ENCODE results near the gene PKLR. TPM values are rescaled to one million over a fixed set of nuclear protein-coding genes. Genes with fewer than 3 reads are reported as not detected.

PKLR gene
- total RNA-seq, 1 experiment from 2014 or later, result 0.17 TPM

- Histone ChIP-seq H3K4me2 (ENCODE audit: low read length) (no peak overlapping the region), H3K27ac (ENCODE audit: low read depth, low read length) (no peak overlapping the region), H3K9ac (ENCODE audit: low read length) (no peak overlapping the region), H3K79me2 (ENCODE audit: insufficient read depth, low read length) (no peaks in the 10 kb centered on the region), H3K27me3 (ENCODE audit: insufficient read depth, low read length) (no peaks in the 10 kb centered on the region), H3K9me3 (ENCODE audit: control insufficient read depth in 1 of 2, insufficient read depth in 1 of 2, low read depth in 1 of 2, low read length in 2 of 2) (no peaks in the 10 kb centered on the region), H4K20me1 (ENCODE audit: insufficient read depth) (no peaks in the 10 kb centered on the region), H2AFZ (ENCODE audit: low read depth, low read length, poor library complexity, severe bottlenecking) (no peak overlapping the region), H3K9me2 (ENCODE audit: insufficient read depth) (no peaks in the 10 kb centered on the region), H3K4me1 (ENCODE audit: control insufficient read depth in 1 of 2, insufficient read depth in 2 of 2, low read length in 2 of 2) (no peaks in the 10 kb centered on the region), H3K4me3 (replicated peaks in 1 of 2; ENCODE audit: low read depth in 1 of 2, low read length in 2 of 2) (no peak overlapping the region), H3K36me3 (ENCODE audit: control insufficient read depth in 1 of 2, insufficient read depth in 2 of 2, low read length in 2 of 2) (no peaks in the 10 kb centered on the region)
- ChIA-PET POLR2A (interaction anchor here (0.6 to 0.7 kb wide), 2 partner anchors 15 to 249 kb away, joined by 4 read pairs; partner anchors contain the start of gene CLK2), RAD21 (ENCODE audit: low non-redundant PET in 1 of 2, low total read pairs in 2 of 2, uncharacterized antibody in 2 of 2, unreplicated experiment in 2 of 2) (no interaction called here), CTCF (no interaction called here)
- no TSS peak for BruUV-seq (replicated peaks)
- intact Hi-C loops (cut with micrococcal nuclease), result no loop called here
- TF ChIP-seq SRF (IDR thresholded peaks at IDR 0.05; ENCODE audit: low read depth) (no peak), REST (IDR thresholded peaks at IDR 0.05; ENCODE audit: low read depth) (no peak), EZH2phosphoT487 (IDR thresholded peaks at IDR 0.05; ENCODE audit: borderline replicate concordance) (no peak), CEBPB (IDR thresholded peaks at IDR 0.05; ENCODE audit: low read depth) (no peak), CBX3 (IDR thresholded peaks at IDR 0.05; ENCODE audit: low read depth) (no peak), JUND (IDR thresholded peaks at IDR 0.05) (no peak), FOSL1 (IDR thresholded peaks at IDR 0.05; ENCODE audit: low read depth) (no peak), ZBTB33 (IDR thresholded peaks at IDR 0.05; ENCODE audit: extremely low read depth, insufficient replicate concordance, low read length) (no peak), SP1 (IDR thresholded peaks at IDR 0.05; ENCODE audit: low read depth) (no peak), POLR2A (IDR thresholded peaks at IDR 0.05; ENCODE audit: borderline replicate concordance, extremely low read depth, insufficient read depth, insufficient read length) (no peak), EGR1 (IDR thresholded peaks at IDR 0.05; ENCODE audit: low read depth) (no peak), CTCF (IDR thresholded peaks at IDR 0.05 in 2 of 3, conservative IDR thresholded peaks at IDR 0.05 in 1 of 3; ENCODE audit: borderline replicate concordance in 1 of 3, insufficient read depth in 1 of 3, low read depth in 2 of 3, low read length in 2 of 3) (no peak), TCF7L2 (IDR thresholded peaks at IDR 0.05; ENCODE audit: borderline replicate concordance, extremely low read depth, insufficient read depth, insufficient read length) (no peak), ZFX (IDR thresholded peaks at IDR 0.05) (no peak), RAD21 (IDR thresholded peaks at IDR 0.05; ENCODE audit: low read depth) (no peak), ELF1 (IDR thresholded peaks at IDR 0.05; ENCODE audit: borderline replicate concordance, low read depth) (no peak), EZH2 (IDR thresholded peaks at IDR 0.05) (no peak), SIN3A (IDR thresholded peaks at IDR 0.05; ENCODE audit: low read depth) (no peak)
- no peak for ATAC-seq
- DNase-seq (ENCODE audit: low read depth, low spot score), result no peak
These were observed 13.2 kb downstream of the PKLR start for GRCh38 chr1:155287987-155288543.
